Left lung (tissue), 10 donors: ENCODE measurements around the gene RAB43. TPM values are rescaled to one million over a fixed set of nuclear protein-coding genes. Genes with fewer than 3 reads are reported as not detected.

Experiments
- ATAC-seq: fragments of 200-7000 bp; cut with Tn5 transposase; one replicate; pipeline ENCODE4 v1.9.1; 2020; ENCODE audit warnings: moderate library complexity
- DNase-seq, 4 donors: peaks; one replicate each; pipeline ENCODE4 v3.0.0-alpha.2; 2013 to 2020
- H3K27ac ChIP-seq, 2 donors: fragments of 200-600 bp; sonication (generic) in 1 of 2; one replicate each; pipeline versions ENCODE4 v1.5.0 to v1.8.0; 2020 to 2021
- H3K27me3 ChIP-seq, 2 donors: fragments of 200-600 bp; sonication (generic) in 1 of 2; one replicate each; pipeline versions ENCODE4 v1.5.0 to v1.8.0; 2020 to 2021
- H3K36me3 ChIP-seq, 2 donors: fragments of 200-600 bp; sonication (generic) in 1 of 2; one replicate each; pipeline versions ENCODE4 v1.5.0 to v1.8.0; 2020 to 2021
- H3K4me1 ChIP-seq, 2 donors: fragments of 200-600 bp; one replicate each; pipeline ENCODE4 v1.8.0; 2021
- H3K4me3 ChIP-seq, 2 donors: fragments of 200-600 bp; sonication (generic) in 1 of 2; one replicate each; pipeline versions ENCODE4 v1.5.0 to v1.8.0; 2020 to 2021; ENCODE audit warnings: mild to moderate bottlenecking in 1 of 2
- H3K9me3 ChIP-seq, 2 donors: fragments of 200-600 bp; sonication (generic) in 1 of 2; one replicate each; pipeline versions ENCODE4 v1.5.0 to v1.8.0; 2020 to 2021
- intact Hi-C, 2 donors: fragments of 100-400 bp; cut with DNase I; formaldehyde crosslinking; loops; one replicate each; pipeline versions ENCODE4 v1.11.2 to v1.14.2; 2022
- polyA plus RNA-seq, 6 donors: library from polyadenylated mRNA; unstranded; fragments of 120-200 nt; gene quantifications; one replicate each; pipeline ENCODE4 v1.2.1, GENCODE V29; 2013; ENCODE audit not compliant: insufficient read length in 6 of 6
- total RNA-seq, 2 donors: library from RNA; stranded (reverse); fragmentation: NEBNext Ultra II Directional; extraction: Animal tissue kit (Norgen Biotek cat#: 25700); gene quantifications; one replicate each; pipeline ENCODE4 v1.2.1, GENCODE V29; 2021
- TF ChIP-seq, protein P1 (sequence below), 2 donors: fragments of 200-600 bp; sonication (generic) in 1 of 2; IDR thresholded peaks; one replicate each; pipeline versions ENCODE4 v1.5.0 to v1.8.0; 2021; ENCODE audit warnings: antibody characterized with exemption in 2 of 2
- donor health status: DM: no; HTN: yes; CAD: no.
- donor health status: DM: no; HTN: no; CAD: no.

RAB43 gene
- total and polyA plus RNA-seq, 8 donors: 5.8 to 30.6 (median 10.2) TPM

DNA sequence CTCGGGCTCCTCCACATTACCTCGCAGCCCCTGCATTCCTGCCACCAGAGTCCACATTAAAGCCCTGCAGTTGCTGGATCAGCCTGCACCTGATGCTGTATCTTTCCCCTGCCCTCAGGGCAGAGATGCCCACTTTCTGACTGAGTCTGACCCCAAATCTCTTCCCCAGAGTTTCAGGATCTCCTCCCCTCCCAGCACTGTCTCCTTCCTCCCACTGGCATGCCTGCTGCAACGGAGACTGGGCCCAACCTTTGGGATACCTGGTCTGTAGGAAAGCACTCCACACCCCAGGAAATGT lies 81.6 kb downstream of the RAB43 start:
- H3K36me3 ChIP-seq: no peaks in the 10 kb centered on the region
- ATAC-seq (no peak), DNase-seq (no peak)
- TF ChIP-seq, protein P1, sequence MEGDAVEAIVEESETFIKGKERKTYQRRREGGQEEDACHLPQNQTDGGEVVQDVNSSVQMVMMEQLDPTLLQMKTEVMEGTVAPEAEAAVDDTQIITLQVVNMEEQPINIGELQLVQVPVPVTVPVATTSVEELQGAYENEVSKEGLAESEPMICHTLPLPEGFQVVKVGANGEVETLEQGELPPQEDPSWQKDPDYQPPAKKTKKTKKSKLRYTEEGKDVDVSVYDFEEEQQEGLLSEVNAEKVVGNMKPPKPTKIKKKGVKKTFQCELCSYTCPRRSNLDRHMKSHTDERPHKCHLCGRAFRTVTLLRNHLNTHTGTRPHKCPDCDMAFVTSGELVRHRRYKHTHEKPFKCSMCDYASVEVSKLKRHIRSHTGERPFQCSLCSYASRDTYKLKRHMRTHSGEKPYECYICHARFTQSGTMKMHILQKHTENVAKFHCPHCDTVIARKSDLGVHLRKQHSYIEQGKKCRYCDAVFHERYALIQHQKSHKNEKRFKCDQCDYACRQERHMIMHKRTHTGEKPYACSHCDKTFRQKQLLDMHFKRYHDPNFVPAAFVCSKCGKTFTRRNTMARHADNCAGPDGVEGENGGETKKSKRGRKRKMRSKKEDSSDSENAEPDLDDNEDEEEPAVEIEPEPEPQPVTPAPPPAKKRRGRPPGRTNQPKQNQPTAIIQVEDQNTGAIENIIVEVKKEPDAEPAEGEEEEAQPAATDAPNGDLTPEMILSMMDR (IDR thresholded peaks at IDR 0.05): no peak
- no peaks in the 10 kb centered on the region for H3K9me3 ChIP-seq
- H3K4me3 ChIP-seq: no peak overlapping the region
- no peaks in the 10 kb centered on the region for H3K4me1 ChIP-seq
- H3K27me3 ChIP-seq: peaks cover 0 to 8% of the 10 kb centered on the region in 2 donors
- intact Hi-C loops: no loop called here
- H3K27ac ChIP-seq: no peak overlapping the region

DNA sequence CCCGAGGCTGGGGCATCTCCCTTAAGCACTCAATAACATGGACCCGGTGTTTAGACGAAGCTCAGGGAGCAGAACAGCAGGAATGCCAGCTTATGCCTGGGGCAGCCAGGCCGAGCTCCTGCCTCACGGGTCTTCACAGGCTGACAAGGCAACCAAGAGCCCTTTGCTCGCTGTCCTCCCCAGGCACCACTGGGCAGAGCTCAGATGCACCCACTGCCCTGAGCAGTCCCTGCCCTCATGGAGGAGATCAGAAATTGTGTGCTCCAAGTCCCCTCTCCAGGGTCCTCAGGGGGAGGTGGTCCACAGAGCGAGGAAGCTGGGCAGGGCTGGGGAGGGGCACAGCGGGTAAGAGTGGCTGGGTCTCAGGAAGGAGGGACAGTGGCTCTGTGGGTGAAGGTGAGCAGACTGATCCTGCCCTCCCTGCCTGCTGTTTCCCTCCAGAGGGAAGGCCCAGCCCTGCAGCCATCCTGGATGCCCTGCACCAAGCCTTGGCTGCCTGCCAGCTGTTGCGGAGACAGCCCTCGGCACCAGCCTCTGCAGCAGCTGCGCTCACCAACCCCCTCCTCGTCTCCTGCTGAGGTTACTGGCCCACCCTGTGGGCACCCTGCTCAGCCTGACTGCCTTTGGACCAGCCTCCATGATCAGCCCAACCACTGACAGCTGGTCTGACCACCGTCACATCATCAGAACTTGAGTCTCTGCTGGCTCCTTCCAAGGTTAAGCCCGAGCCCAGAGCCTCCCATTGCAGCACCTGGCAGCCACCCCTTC lies 82.1 kb downstream of the RAB43 start:
- intact Hi-C loops: no loop called here
- DNase-seq: no peak
- ATAC-seq: peak; percentile 29

DNA sequence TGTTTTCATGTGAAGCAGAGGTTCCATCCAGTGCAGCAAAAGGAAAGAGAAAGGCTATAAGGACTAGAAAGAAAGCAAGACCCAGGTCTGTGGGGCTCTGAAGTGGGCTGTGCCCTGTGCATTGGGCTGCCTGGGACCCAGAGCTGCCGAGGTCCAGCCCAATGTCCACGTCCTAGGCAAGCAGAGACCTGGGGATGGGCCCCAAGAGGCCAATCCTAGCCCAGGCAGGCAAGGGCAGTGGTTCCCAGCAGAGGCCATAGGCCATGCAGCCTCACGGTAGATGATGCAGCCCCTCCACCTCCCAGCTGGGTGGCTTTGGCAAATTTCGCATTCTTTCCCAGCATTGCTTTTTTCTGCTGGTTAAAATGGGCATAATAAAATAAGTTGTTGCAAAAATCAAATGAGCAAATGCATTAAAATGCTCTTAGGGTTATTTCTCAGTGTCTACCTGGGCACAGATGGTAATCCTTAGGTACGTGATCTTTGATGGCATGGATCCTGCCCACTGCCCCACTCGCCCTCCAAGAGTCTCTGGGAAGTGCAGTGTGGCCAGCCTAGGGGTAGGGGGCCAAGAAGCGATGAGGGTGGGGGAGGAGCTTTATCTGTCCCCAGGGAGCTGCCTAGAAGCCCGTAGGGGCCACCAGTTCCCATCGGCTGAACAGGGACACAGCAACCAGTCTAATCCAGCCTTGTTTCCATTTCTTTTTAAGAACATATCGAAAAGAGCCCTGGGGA lies 83.3 kb downstream of the RAB43 start:
- Histone ChIP-seq H3K4me3 (no peak overlapping the region), H3K9me3 (no peaks in the 10 kb centered on the region), H3K27ac (no peak overlapping the region), H3K36me3 (no peaks in the 10 kb centered on the region), H3K27me3 (no peaks in the 10 kb centered on the region), H3K4me1 (no peaks in the 10 kb centered on the region)
- DNase-seq (no peak), ATAC-seq (no peak)
- TF ChIP-seq, protein P1 (IDR thresholded peaks at IDR 0.05): no peak
- intact Hi-C loops: no loop called here

More for the DNA sequence above, 82.1 kb downstream of the RAB43 start:
- H3K36me3 ChIP-seq: no peaks in the 10 kb centered on the region
- H3K27ac ChIP-seq: no peak overlapping the region
- H3K27me3 ChIP-seq: peaks cover 0 to 3% of the 10 kb centered on the region in 2 donors
- H3K9me3 ChIP-seq: no peaks in the 10 kb centered on the region
- H3K4me3 ChIP-seq: no peak overlapping the region
- no peaks in the 10 kb centered on the region for H3K4me1 ChIP-seq
- TF ChIP-seq, protein P1 (IDR thresholded peaks at IDR 0.05): no peak

Other genes with a start within 250 kb of the RAB43 start
- gene ACAD9, start 242.2 kb downstream of the RAB43 start, total RNA-seq: 10 to 100 TPM; 38.6 to 43.2 TPM
- 10 to 100 TPM; 41.6 to 46.4 (median 44.3) TPM for gene ACAD9, start 242.2 kb downstream of the RAB43 start, polyA plus RNA-seq
- gene CFAP92, start 127.7 kb downstream of the RAB43 start, total RNA-seq: 1 to 10 TPM; 1.7 to 2.1 TPM
- gene CFAP92, start 127.7 kb downstream of the RAB43 start, polyA plus RNA-seq: 1 to 10 TPM; 3.0 to 4.4 (median 4.1) TPM
- 1 to 10 TPM; 2.7 to 4.9 TPM for gene EFCC1, start 120.5 kb downstream of the RAB43 start, total RNA-seq
- gene EFCC1, start 120.5 kb downstream of the RAB43 start, polyA plus RNA-seq: 10 to 100 TPM; 11.8 to 16.8 (median 14.0) TPM
- gene GP9, start 61.0 kb downstream of the RAB43 start, total RNA-seq: 1 to 10 TPM in 1 of 2 donors, not detected in 1; 1.1 TPM
- gene GP9, start 61.0 kb downstream of the RAB43 start, polyA plus RNA-seq: 1 to 10 TPM; 1.9 to 2.7 (median 2.2) TPM
- gene ISY1, start 39.3 kb upstream of the RAB43 start, total RNA-seq: 10 to 100 TPM; 29.1 to 37.0 TPM
- gene ISY1, start 39.3 kb upstream of the RAB43 start, polyA plus RNA-seq: 10 to 100 TPM; 45.5 to 60.0 (median 51.4) TPM
- 100 to 1,000 TPM; 221 to 319 TPM for gene CNBP, start 62.1 kb upstream of the RAB43 start, total RNA-seq
- gene CNBP, start 62.1 kb upstream of the RAB43 start, polyA plus RNA-seq: 100 to 1,000 TPM; 386 to 450 (median 422) TPM
- gene COPG1, start 127.8 kb upstream of the RAB43 start, total RNA-seq: 100 to 1,000 TPM; 211 to 231 TPM
- gene COPG1, start 127.8 kb upstream of the RAB43 start, polyA plus RNA-seq: 100 to 1,000 TPM; 138 to 172 (median 159) TPM
- 10 to 100 TPM; 32.9 to 34.9 TPM for gene HMCES, start 157.1 kb upstream of the RAB43 start, total RNA-seq
- gene HMCES, start 157.1 kb upstream of the RAB43 start, polyA plus RNA-seq: 10 to 100 TPM; 39.6 to 51.0 (median 46.7) TPM